RKO (cell line): ENCODE data around the gene MAEL.
"Not testable (repeated sequence)": the region's sequence is repeated elsewhere in the genome, so short reads cannot be mapped to it uniquely, and the experiment has no call there.

Experiments used
- DNase-seq: peaks from one replicate; pipeline ENCODE4 v3.0.0-alpha.2; 2016; ENCODE audit warnings: low spot score

Gene MAEL

GRCh38 chr1:166978821-166979220 lies 10.3 kb upstream of the MAEL start:
- DNase-seq: no peak

GRCh38 chr1:166980383-166980782 lies 8.7 kb upstream of the MAEL start:
- no peak for DNase-seq

GRCh38 chr1:166980818-166981217 lies 8.3 kb upstream of the MAEL start:
- peak; percentile 42 for DNase-seq

GRCh38 chr1:166981589-166981988 lies 7.5 kb upstream of the MAEL start:
- DNase-seq: no peak

- DNase-seq: no peak
Measured at GRCh38 chr1:166999075-166999474, 10.0 kb downstream of the MAEL start.

- no peak for DNase-seq
Measured at GRCh38 chr1:166999500-167000055, 10.5 kb downstream of the MAEL start.

- no peak for DNase-seq
Measured at GRCh38 chr1:167000546-167000945, 11.5 kb downstream of the MAEL start.

- no peak for DNase-seq
Measured at GRCh38 chr1:167002354-167002753, 13.3 kb downstream of the MAEL start.

- no peak for DNase-seq
Measured at GRCh38 chr1:167003711-167004110, 14.6 kb downstream of the MAEL start.

- no peak for DNase-seq
Measured at GRCh38 chr1:167011560-167012191, 22.6 kb downstream of the MAEL start.

- no peak for DNase-seq
Measured at GRCh38 chr1:167012570-167012969, 23.5 kb downstream of the MAEL start.

- DNase-seq: no peak
Measured at GRCh38 chr1:167013108-167013929, 24.2 kb downstream of the MAEL start.

- DNase-seq: no peak
Measured at GRCh38 chr1:167016100-167016750, 27.1 kb downstream of the MAEL start.

- DNase-seq: no peak
Measured at GRCh38 chr1:167022384-167022783, 33.3 kb downstream of the MAEL start.

- DNase-seq: not testable (repeated sequence)
Measured at GRCh38 chr1:167029553-167029952, 40.5 kb downstream of the MAEL start.

- DNase-seq: no peak
Measured at GRCh38 chr1:167033646-167034045, 44.6 kb downstream of the MAEL start.

- peak; percentile 68 for DNase-seq
Measured at GRCh38 chr1:167043752-167044488, 54.8 kb downstream of the MAEL start.

GRCh38 chr1:167051907-167052306 lies 62.8 kb downstream of the MAEL start:
- DNase-seq: no peak

GRCh38 chr1:167052389-167052788 lies 63.3 kb downstream of the MAEL start:
- DNase-seq: peak; percentile 31

GRCh38 chr1:167054531-167054930 lies 65.5 kb downstream of the MAEL start:
- DNase-seq: no peak

- no peak for DNase-seq
Measured at GRCh38 chr1:167054946-167055630, 66.0 kb downstream of the MAEL start.
